ENCODE measurements around the gene DAGLB.

DNA sequence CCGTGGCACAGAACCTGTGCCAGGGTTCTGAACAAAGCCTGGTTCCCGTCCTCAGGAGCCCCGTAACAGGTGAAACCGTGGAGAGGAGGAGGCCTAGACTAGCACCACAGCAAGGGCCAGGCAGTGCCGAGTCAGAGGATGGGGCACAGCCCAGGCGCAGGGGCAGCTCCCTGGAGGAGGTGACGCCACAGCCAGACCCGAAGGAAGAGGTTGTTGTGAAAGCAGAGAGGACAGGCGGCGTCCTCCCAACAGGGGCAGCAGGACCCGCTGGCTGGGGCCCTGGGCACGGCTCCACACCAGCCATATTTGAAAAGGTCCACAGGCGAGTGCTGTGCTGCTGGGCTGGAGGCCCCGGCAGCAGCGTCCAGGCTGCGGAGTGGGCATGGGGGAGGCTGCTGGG, 25.7 kb downstream of the DAGLB start:
- TF ChIP-seq EZH2 (IDR thresholded peaks at IDR 0.05; ENCODE audit: insufficient read depth, poor library complexity, severe bottlenecking) (no peak), EZH2phosphoT487 (IDR thresholded peaks at IDR 0.05; ENCODE audit: insufficient read depth, low read depth) (no peak)

Data from GM23248 (cell line).